Parathyroid adenoma (tissue), 2 donors: Measurements from ENCODE around the gene CTSF.

Experiments used
- H2AFZ ChIP-seq: fragments of 300-600 bp; sonication (generic); one replicate; pipeline ENCODE4 v1.7.0; 2017; ENCODE audit warnings: antibody characterized with exemption, mild to moderate bottlenecking
- H3K27ac ChIP-seq: fragments of 300-600 bp; sonication (generic); one replicate; pipeline ENCODE4 v1.7.0; 2017
- H3K27me3 ChIP-seq: fragments of 300-600 bp; sonication (generic); one replicate; pipeline ENCODE4 v1.7.0; 2017; ENCODE audit warnings: low read length; ENCODE audit not compliant: control insufficient read depth, insufficient read depth
- H3K36me3 ChIP-seq: fragments of 300-600 bp; sonication (generic); one replicate; pipeline ENCODE4 v1.7.0; 2017; ENCODE audit warnings: low read length; ENCODE audit not compliant: control insufficient read depth, insufficient read depth
- H3K4me1 ChIP-seq: fragments of 300-600 bp; sonication (generic); one replicate; pipeline ENCODE4 v1.7.0; 2017; ENCODE audit warnings: control low read depth
- H3K4me2 ChIP-seq: fragments of 300-600 bp; sonication (generic); one replicate; pipeline ENCODE4 v1.7.0; 2017; ENCODE audit warnings: low read length
- H3K4me3 ChIP-seq: fragments of 300-600 bp; sonication (generic); one replicate; pipeline ENCODE4 v1.7.0; 2017; ENCODE audit warnings: low read depth, low read length
- H3K79me2 ChIP-seq: fragments of 300-600 bp; sonication (generic); one replicate; pipeline ENCODE4 v1.7.0; 2017; ENCODE audit warnings: control low read depth
- H3K9ac ChIP-seq: fragments of 300-600 bp; sonication (generic); one replicate; pipeline ENCODE4 v1.7.0; 2017; ENCODE audit warnings: mild to moderate bottlenecking
- H3K9me3 ChIP-seq: fragments of 300-600 bp; sonication (generic); one replicate; pipeline ENCODE4 v1.7.0; 2017; ENCODE audit warnings: low read length; ENCODE audit not compliant: control insufficient read depth
- CTCF ChIP-seq: fragments of 300-600 bp; sonication (generic); IDR thresholded peaks from one replicate; pipeline ENCODE4 v1.7.0; 2017; ENCODE audit warnings: antibody characterized with exemption, mild to moderate bottlenecking
- donor health status: primary hyperparathyroidism.

CTSF gene

GRCh38 chr11:66567787-66568123, 651 bp downstream of the CTSF start:
- Histone ChIP-seq H3K36me3 (no peaks in the 10 kb centered on the region), H3K4me1 (no peaks in the 10 kb centered on the region), H3K4me3 (no peak overlapping the region), H3K4me2 (peak overlapping the region; percentile 66), H3K9ac (no peak overlapping the region), H2AFZ (no peak overlapping the region), H3K79me2 (no peaks in the 10 kb centered on the region), H3K27me3 (no peaks in the 10 kb centered on the region), H3K27ac (no peak overlapping the region), H3K9me3 (no peaks in the 10 kb centered on the region)
- TF ChIP-seq CTCF = no peak

- Histone ChIP-seq H3K79me2 (no peaks in the 10 kb centered on the region), H3K4me3 (no peak overlapping the region), H3K27me3 (no peaks in the 10 kb centered on the region), H3K4me2 (no peak overlapping the region), H3K27ac (no peak overlapping the region), H3K9ac (no peak overlapping the region), H3K4me1 (no peaks in the 10 kb centered on the region), H3K9me3 (no peaks in the 10 kb centered on the region), H2AFZ (no peak overlapping the region), H3K36me3 (no peaks in the 10 kb centered on the region)
- TF ChIP-seq CTCF = no peak
Measured at GRCh38 chr11:66566221-66566620, 2.2 kb downstream of the CTSF start.

GRCh38 chr11:66564984-66565383, 3.4 kb downstream of the CTSF start:
- no peak overlapping the region for H3K4me3 ChIP-seq
- TF ChIP-seq CTCF = no peak
- H3K4me2 ChIP-seq = no peak overlapping the region
- no peak overlapping the region for H2AFZ ChIP-seq
- no peaks in the 10 kb centered on the region for H3K9me3 ChIP-seq
- H3K36me3 ChIP-seq = no peaks in the 10 kb centered on the region
- no peaks in the 10 kb centered on the region for H3K27me3 ChIP-seq
- no peaks in the 10 kb centered on the region for H3K79me2 ChIP-seq
- H3K4me1 ChIP-seq = no peaks in the 10 kb centered on the region
- H3K9ac ChIP-seq = no peak overlapping the region
- H3K27ac ChIP-seq = no peak overlapping the region

- no peaks in the 10 kb centered on the region for H3K9me3 ChIP-seq
- no peak overlapping the region for H3K9ac ChIP-seq
- no peaks in the 10 kb centered on the region for H3K27me3 ChIP-seq
- no peaks in the 10 kb centered on the region for H3K79me2 ChIP-seq
- H3K27ac ChIP-seq = no peak overlapping the region
- H2AFZ ChIP-seq = no peak overlapping the region
- H3K36me3 ChIP-seq = no peaks in the 10 kb centered on the region
- no peaks in the 10 kb centered on the region for H3K4me1 ChIP-seq
- no peak for TF ChIP-seq CTCF
- no peak overlapping the region for H3K4me3 ChIP-seq
- H3K4me2 ChIP-seq = no peak overlapping the region
Measured at GRCh38 chr11:66564538-66564937, 3.9 kb downstream of the CTSF start.

- no peaks in the 10 kb centered on the region for H3K27me3 ChIP-seq
- no peaks in the 10 kb centered on the region for H3K36me3 ChIP-seq
- H2AFZ ChIP-seq = no peak overlapping the region
- H3K4me2 ChIP-seq = no peak overlapping the region
- no peak overlapping the region for H3K27ac ChIP-seq
- peaks cover under 1% of the 10 kb centered on the region for H3K4me1 ChIP-seq
- TF ChIP-seq CTCF = no peak
- no peaks in the 10 kb centered on the region for H3K9me3 ChIP-seq
- no peaks in the 10 kb centered on the region for H3K79me2 ChIP-seq
- H3K9ac ChIP-seq = no peak overlapping the region
- H3K4me3 ChIP-seq = no peak overlapping the region
Measured at GRCh38 chr11:66563832-66564231, 4.6 kb downstream of the CTSF start.
